Sigmoid colon (tissue), 7 donors: Measurements from ENCODE around the gene OR5B12. TPM values are rescaled to one million over a fixed set of nuclear protein-coding genes. Genes with fewer than 3 reads are reported as not detected.

Experiments used
- DNase-seq: peaks from one replicate; pipeline ENCODE4 v3.0.0-alpha.2; 2019
- H3K27ac ChIP-seq, 4 donors: fragments of 200-600 bp; sonication (generic); one replicate each; pipeline ENCODE4 v1.5.1; 2016 to 2019; ENCODE audit warnings: mild to moderate bottlenecking in 1 of 4
- H3K27me3 ChIP-seq, 3 donors: fragments of 200-600 bp; sonication (generic); one replicate each; pipeline ENCODE4 v1.5.1; 2019; ENCODE audit warnings: mild to moderate bottlenecking in 1 of 3
- H3K36me3 ChIP-seq, 4 donors: fragments of 200-600 bp; sonication (generic); one replicate each; pipeline ENCODE4 v1.5.1; 2016 to 2019
- H3K4me1 ChIP-seq, 4 donors: fragments of 200-600 bp; sonication (generic); one replicate each; pipeline ENCODE4 v1.5.1; 2017 to 2019
- H3K4me3 ChIP-seq, 4 donors: fragments of 200-600 bp; sonication (generic); one replicate each; pipeline ENCODE4 v1.5.1; 2017 to 2019; ENCODE audit warnings: mild to moderate bottlenecking in 2 of 4, moderate library complexity in 1 of 4
- H3K9me3 ChIP-seq, 4 donors: fragments of 200-600 bp in 3 of 4; sonication (generic) in 3 of 4; one replicate each; pipeline versions ENCODE4 v1.5.1 to v1.6.1; 2013 to 2019
- CTCF ChIP-seq, 4 experiments: fragments of 450-650 bp in 3 of 4; fragments of 200-600 bp in 1 of 4; IDR thresholded peaks; one replicate each; pipeline ENCODE4 v1.5.1; 2016 to 2019; ENCODE audit warnings: antibody characterized with exemption in 4 of 4, mild to moderate bottlenecking in 3 of 4, moderate library complexity in 2 of 4
- EP300 ChIP-seq, 4 donors: sonication (generic); formaldehyde crosslinking; IDR thresholded peaks; one replicate each; pipeline ENCODE4 v1.6.1; 2017; ENCODE audit warnings: antibody characterized with exemption in 4 of 4
- POLR2A ChIP-seq, 2 donors: fragments of 450-650 bp; IDR thresholded peaks; one replicate each; pipeline ENCODE4 v1.6.1; 2016; ENCODE audit warnings: antibody characterized with exemption in 2 of 2, mild to moderate bottlenecking in 2 of 2, moderate library complexity in 2 of 2
- POLR2AphosphoS5 ChIP-seq, 4 donors: sonication (generic); formaldehyde crosslinking; IDR thresholded peaks; one replicate each; pipeline ENCODE4 v1.6.1; 2017; ENCODE audit warnings: antibody characterized with exemption in 4 of 4
- WGBS, 2 donors: extraction: QIAGEN DNeasy Blood & Tissue Kit; methylation state at CpG; one replicate each; pipeline ENCODE4 v1.1.7; 2013; 5-methylcytosine and 5-hydroxymethylcytosine counted together
- intact Hi-C: fragments of 100-400 bp; cut with DNase I; formaldehyde crosslinking; loops from one replicate; pipeline ENCODE4 v1.15.1; 2023
- polyA plus RNA-seq, 3 donors: library from polyadenylated mRNA; stranded (reverse); fragments of 200-250 nt; gene quantifications; one replicate each; pipeline ENCODE4 v1.2.3, GENCODE V29; 2013
- total RNA-seq, 4 donors: library from RNA; depleted of rRNA; stranded (reverse); fragments of >200 nt; gene quantifications; one replicate each; pipeline ENCODE4 v1.1.0, GENCODE V29; 2016
- donor health status: healthy with polysubstance abuse.
- donor health status: Bipolar disorder and iron deficiency.
- donor health status: healthy.

Gene OR5B12
- total and polyA plus RNA-seq, 7 donors: not detected

GRCh38 chr11:58465690-58466089 is 23.7 kb upstream of the OR5B12 start:
- Histone ChIP-seq H3K36me3 (no peaks in the 10 kb centered on the region), H3K27ac (no peak overlapping the region), H3K4me3 (no peak overlapping the region), H3K27me3 (no peaks in the 10 kb centered on the region), H3K9me3 (peaks cover 0 to 2% (median 0%) of the 10 kb centered on the region in 4 donors), H3K4me1 (no peaks in the 10 kb centered on the region)
- intact Hi-C loops: no loop called here
- DNase-seq: no peak
- no peak for TF ChIP-seq POLR2AphosphoS5 (IDR thresholded peaks at IDR 0.05)
- 43 to 56% methylated on average over 3 of the region's 3 CpGs for WGBS, 2 donors

- H3K4me1 ChIP-seq: no peaks in the 10 kb centered on the region
- TF ChIP-seq EP300 (IDR thresholded peaks at IDR 0.05) (no peak), POLR2AphosphoS5 (IDR thresholded peaks at IDR 0.05) (no peak), CTCF (IDR thresholded peaks at IDR 0.05) (no peak), POLR2A (IDR thresholded peaks at IDR 0.05) (no peak)
- DNase-seq: no peak
- intact Hi-C loops: no loop called here
- H3K4me3 ChIP-seq: no peak overlapping the region
- no peaks in the 10 kb centered on the region for H3K27me3 ChIP-seq
- H3K9me3 ChIP-seq: no peaks in the 10 kb centered on the region
- no peak overlapping the region for H3K27ac ChIP-seq
- no peaks in the 10 kb centered on the region for H3K36me3 ChIP-seq
- WGBS, 2 donors: 50 to 56% methylated on average over 3 of the region's 3 CpGs
Measured at GRCh38 chr11:58451585-58451984, 9.5 kb upstream of the OR5B12 start.

- Histone ChIP-seq H3K4me1 (no peaks in the 10 kb centered on the region), H3K27me3 (no peaks in the 10 kb centered on the region), H3K36me3 (no peaks in the 10 kb centered on the region), H3K4me3 (no peak overlapping the region), H3K27ac (no peak overlapping the region), H3K9me3 (peaks cover 0 to 6% (median 2%) of the 10 kb centered on the region in 4 donors)
- WGBS, 2 donors: 86% methylated on average over 6 of the region's 6 CpGs
- TF ChIP-seq POLR2AphosphoS5 (IDR thresholded peaks at IDR 0.05): no peak
- DNase-seq: no peak
- intact Hi-C loops: no loop called here
Measured at GRCh38 chr11:58446294-58446693, 4.3 kb upstream of the OR5B12 start.

- no peak overlapping the region for H3K27ac ChIP-seq
- peaks cover 0 to 6% (median 2%) of the 10 kb centered on the region in 4 donors for H3K9me3 ChIP-seq
- no peaks in the 10 kb centered on the region for H3K36me3 ChIP-seq
- no peak overlapping the region for H3K4me3 ChIP-seq
- intact Hi-C loops: no loop called here
- no peaks in the 10 kb centered on the region for H3K4me1 ChIP-seq
- H3K27me3 ChIP-seq: no peaks in the 10 kb centered on the region
- TF ChIP-seq CTCF (IDR thresholded peaks at IDR 0.05) (no peak), POLR2A (IDR thresholded peaks at IDR 0.05) (no peak), EP300 (IDR thresholded peaks at IDR 0.05) (no peak), POLR2AphosphoS5 (IDR thresholded peaks at IDR 0.05) (no peak)
- WGBS, 2 donors: 55 to 88% methylated on average over 2 of the region's 2 CpGs
- no peak for DNase-seq
Measured at GRCh38 chr11:58444300-58444699, 2.3 kb upstream of the OR5B12 start.

- H3K9me3 ChIP-seq: peaks cover 0 to 7% (median 2%) of the 10 kb centered on the region in 4 donors
- WGBS, 2 donors: 27 to 51% methylated on average over 4 of the region's 4 CpGs
- H3K4me3 ChIP-seq: no peak overlapping the region
- DNase-seq: no peak
- H3K4me1 ChIP-seq: no peaks in the 10 kb centered on the region
- no peak overlapping the region for H3K27ac ChIP-seq
- intact Hi-C loops: no loop called here
- no peak for TF ChIP-seq EP300 (IDR thresholded peaks at IDR 0.05)
- no peak for TF ChIP-seq POLR2A (IDR thresholded peaks at IDR 0.05)
- no peak for TF ChIP-seq CTCF (IDR thresholded peaks at IDR 0.05)
- no peaks in the 10 kb centered on the region for H3K36me3 ChIP-seq
- H3K27me3 ChIP-seq: no peaks in the 10 kb centered on the region
Measured at GRCh38 chr11:58438486-58438885, 3.5 kb downstream of the OR5B12 start.

GRCh38 chr11:58434217-58434616 is 7.8 kb downstream of the OR5B12 start:
- H3K27me3 ChIP-seq: no peaks in the 10 kb centered on the region

More at GRCh38 chr11:58434217-58434616, 7.8 kb downstream of the OR5B12 start:
- no peak overlapping the region for H3K4me3 ChIP-seq
- peaks cover 0 to 7% (median 2%) of the 10 kb centered on the region in 4 donors for H3K9me3 ChIP-seq
- no peak overlapping the region for H3K27ac ChIP-seq
- TF ChIP-seq POLR2AphosphoS5 (IDR thresholded peaks at IDR 0.05) (no peak), EP300 (IDR thresholded peaks at IDR 0.05) (no peak), CTCF (IDR thresholded peaks at IDR 0.05) (no peak), POLR2A (IDR thresholded peaks at IDR 0.05) (no peak)
- H3K36me3 ChIP-seq: no peaks in the 10 kb centered on the region
- intact Hi-C loops: no loop called here
- 75 to 87% methylated on average over 3 of the region's 3 CpGs for WGBS, 2 donors
- no peaks in the 10 kb centered on the region for H3K4me1 ChIP-seq
- DNase-seq: no peak
